GM12891 (cell line): ENCODE data around the gene PLBD2.

Experiments used
- DNase-seq: peaks from one replicate; pipeline ENCODE4 v3.0.0; 2011; ENCODE audit warnings: low spot score; ENCODE audit not compliant: insufficient read length
- FAIRE-seq: peaks from 2 replicates; lab custom pipeline; 2011; peaks lifted over from hg19 to GRCh38; lab: Jason Lieb, UNC
- PAX5 ChIP-seq: IDR thresholded peaks from 2 replicates; pipeline ENCODE4 v1.6.1; 2011; ENCODE audit warnings: low read length, moderate library complexity, mild to moderate bottlenecking; ENCODE audit not compliant: insufficient read depth, severe bottlenecking
- POLR2A ChIP-seq: IDR thresholded peaks from 2 replicates; pipeline ENCODE4 v1.6.1; 2011; ENCODE audit warnings: low read depth, low read length, control low read depth
- POLR2AphosphoS5 ChIP-seq: IDR thresholded peaks from 2 replicates; pipeline ENCODE4 v1.6.1; 2011; ENCODE audit warnings: low read depth, low read length, control low read depth
- POU2F2 ChIP-seq: IDR thresholded peaks from 2 replicates; pipeline ENCODE4 v1.6.1; 2011; ENCODE audit warnings: low read depth, mild to moderate bottlenecking, control low read depth, low read length, moderate library complexity
- SPI1 ChIP-seq: IDR thresholded peaks from 2 replicates; pipeline ENCODE4 v1.6.1; 2011; ENCODE audit warnings: low read depth, low read length, control low read depth
- TAF1 ChIP-seq: IDR thresholded peaks from 2 replicates; pipeline ENCODE4 v1.6.1; 2011; ENCODE audit warnings: low read depth, low read length, control low read depth

The PLBD2 gene

GRCh38 chr12:113366827-113367226 lies 8.4 kb downstream of the PLBD2 start:
- DNase-seq (no peak), FAIRE-seq (no peak)
- TF ChIP-seq PAX5 (no peak), POLR2AphosphoS5 (no peak), POLR2A (no peak), SPI1 (no peak), TAF1 (no peak), POU2F2 (no peak)

- FAIRE-seq = no peak
- TF ChIP-seq POLR2AphosphoS5 = no peak
- no peak for TF ChIP-seq PAX5
- TF ChIP-seq TAF1 = no peak
- TF ChIP-seq POLR2A = no peak
- TF ChIP-seq POU2F2 = no peak
- no peak for TF ChIP-seq SPI1
- no peak for DNase-seq
These were observed 9.9 kb downstream of the PLBD2 start for GRCh38 chr12:113368331-113368730.

DNA sequence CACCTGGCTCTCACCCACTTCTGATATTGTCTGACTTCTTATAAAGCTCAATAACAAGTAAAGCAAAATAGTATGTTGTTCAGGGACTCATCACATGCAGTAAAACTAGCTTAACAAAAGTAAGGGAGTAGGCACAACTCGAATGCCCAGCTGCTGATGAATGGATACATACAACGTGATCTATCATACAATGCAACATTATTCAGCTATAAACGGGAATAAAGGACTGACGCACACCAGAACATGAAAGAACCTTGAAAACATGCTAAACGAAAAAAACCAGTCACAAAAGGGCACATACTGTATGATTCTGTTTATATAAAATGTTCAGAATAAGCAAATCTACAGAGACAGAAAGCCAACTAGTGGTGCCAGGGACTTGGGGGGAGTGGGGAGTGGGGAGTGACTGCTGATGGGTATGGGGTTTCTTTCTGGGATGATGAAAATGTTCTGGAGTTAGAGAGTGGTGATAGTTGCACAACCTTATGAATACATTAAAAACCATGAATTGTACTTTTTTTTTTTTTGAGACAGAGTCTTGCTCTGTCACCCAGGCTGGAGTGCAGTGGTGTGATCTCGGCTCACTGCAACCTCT lies 11.1 kb downstream of the PLBD2 start:
- no peak for TF ChIP-seq SPI1
- no peak for TF ChIP-seq PAX5
- TF ChIP-seq POU2F2 = no peak
- TF ChIP-seq TAF1 = no peak
- TF ChIP-seq POLR2AphosphoS5 = no peak
- TF ChIP-seq POLR2A = no peak
- DNase-seq = no peak
- FAIRE-seq = no peak

- no peak for DNase-seq
- no peak for TF ChIP-seq SPI1
- TF ChIP-seq PAX5 = no peak
- TF ChIP-seq POU2F2 = no peak
- no peak for TF ChIP-seq POLR2AphosphoS5
- no peak for TF ChIP-seq TAF1
- TF ChIP-seq POLR2A = no peak
These were observed 12.7 kb downstream of the PLBD2 start for GRCh38 chr12:113370923-113371682.

GRCh38 chr12:113371808-113372207 lies 13.4 kb downstream of the PLBD2 start:
- no peak for DNase-seq
- TF ChIP-seq TAF1 = no peak
- TF ChIP-seq PAX5 = no peak
- TF ChIP-seq SPI1 = no peak
- no peak for FAIRE-seq

More at GRCh38 chr12:113370923-113371682, 12.7 kb downstream of the PLBD2 start:
- FAIRE-seq = peak; percentile 13

DNA sequence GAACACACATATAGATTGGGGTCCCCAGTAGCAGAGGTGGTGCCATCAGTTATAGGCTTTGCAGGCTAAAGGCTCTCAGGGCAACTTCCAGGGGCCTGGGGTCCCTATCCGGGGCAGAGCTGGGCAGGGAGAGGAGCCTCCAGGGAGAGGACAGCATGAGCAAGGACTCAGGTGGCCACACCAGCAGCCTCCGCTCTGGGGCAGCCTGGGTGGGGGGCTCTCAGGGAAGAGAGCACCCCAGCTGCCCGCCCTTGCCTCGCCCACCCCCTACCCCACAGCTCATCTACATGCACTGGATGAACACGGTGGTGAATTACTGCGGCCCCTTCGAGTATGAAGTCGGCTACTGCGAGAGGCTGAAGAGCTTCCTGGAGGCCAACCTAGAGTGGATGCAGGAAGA lies 14.0 kb downstream of the PLBD2 start:
- FAIRE-seq (no peak), DNase-seq (no peak)
- TF ChIP-seq PAX5 (no peak), TAF1 (no peak), SPI1 (no peak), POLR2AphosphoS5 (no peak), POLR2A (no peak)

DNA sequence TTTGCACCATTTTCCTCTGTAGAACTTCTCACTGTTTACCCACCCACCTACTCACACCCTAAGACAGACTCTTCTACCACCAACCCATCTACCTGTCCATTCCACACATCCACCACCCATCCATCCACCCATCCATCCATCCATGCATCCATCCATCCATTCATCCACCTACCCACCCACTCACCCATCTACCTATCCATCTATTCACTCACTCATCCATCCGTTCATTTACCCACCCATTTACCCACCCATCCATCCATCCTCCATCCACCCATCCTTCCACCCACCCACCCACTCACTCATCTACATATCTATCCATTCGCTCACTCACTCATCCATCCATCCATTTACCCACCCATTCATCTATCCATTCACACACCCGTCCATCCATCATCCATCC lies 15.1 kb downstream of the PLBD2 start:
- no peak for DNase-seq
- FAIRE-seq = no peak
- TF ChIP-seq PAX5 (no peak), POLR2AphosphoS5 (no peak), POLR2A (no peak), POU2F2 (no peak)

- TF ChIP-seq POLR2A (no peak), POLR2AphosphoS5 (no peak), SPI1 (no peak), PAX5 (no peak), TAF1 (no peak), POU2F2 (no peak)
- FAIRE-seq = no peak
- no peak for DNase-seq
These were observed 15.6 kb downstream of the PLBD2 start for GRCh38 chr12:113373969-113374368.

DNA sequence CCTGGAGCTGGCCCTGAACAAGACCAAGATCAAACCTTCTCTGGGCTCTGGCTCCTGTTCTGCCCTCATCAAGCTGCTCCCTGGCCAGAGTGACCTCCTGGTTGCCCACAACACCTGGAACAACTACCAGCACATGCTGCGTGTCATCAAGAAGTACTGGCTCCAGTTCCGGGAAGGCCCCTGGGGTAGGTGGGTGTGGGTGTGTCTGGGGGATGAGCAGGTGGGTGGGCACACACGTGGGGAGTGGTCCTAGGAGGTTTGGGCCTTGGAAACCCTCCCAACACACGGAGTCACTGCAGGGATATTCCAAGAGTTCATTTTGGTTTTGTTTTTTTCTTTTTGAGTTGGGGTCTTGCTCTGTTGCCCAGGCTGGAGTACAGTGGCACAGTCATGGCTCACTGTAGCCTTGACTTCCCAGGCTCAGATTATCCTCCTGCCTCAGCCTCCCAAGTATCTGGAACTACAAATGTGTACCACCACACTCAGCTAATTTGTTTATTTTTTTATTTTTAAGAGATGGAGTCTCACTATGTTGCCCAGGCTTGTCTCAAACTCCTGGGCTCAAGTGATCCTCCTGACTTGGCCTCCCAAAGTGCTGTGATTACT lies 16.5 kb downstream of the PLBD2 start:
- no peak for TF ChIP-seq POLR2AphosphoS5
- TF ChIP-seq SPI1 = no peak
- no peak for TF ChIP-seq TAF1
- no peak for TF ChIP-seq PAX5
- no peak for TF ChIP-seq POU2F2
- no peak for TF ChIP-seq POLR2A
- DNase-seq = no peak
- no peak for FAIRE-seq
